DND-41 (cell line): ENCODE data around the gene GPR137B.

Source experiments
- EZH2 ChIP-seq: IDR thresholded peaks from 3 replicates; pipeline ENCODE4 v1.6.1; 2012; ENCODE audit warnings: borderline replicate concordance, low read depth, mild to moderate bottlenecking, moderate library complexity, low read length, inconsistent platforms; ENCODE audit not compliant: severe bottlenecking
- TF ChIP-seq, protein P1 (sequence below): IDR thresholded peaks from 2 replicates; pipeline ENCODE4 v1.5.1; 2012; ENCODE audit warnings: borderline replicate concordance, low read length, moderate library complexity, mild to moderate bottlenecking; ENCODE audit not compliant: poor library complexity, severe bottlenecking; ENCODE audit errors: extremely low read depth

GRCh38 chr1:236102611-236103010 lies 39.7 kb upstream of the GPR137B start:
- TF ChIP-seq, protein P1, sequence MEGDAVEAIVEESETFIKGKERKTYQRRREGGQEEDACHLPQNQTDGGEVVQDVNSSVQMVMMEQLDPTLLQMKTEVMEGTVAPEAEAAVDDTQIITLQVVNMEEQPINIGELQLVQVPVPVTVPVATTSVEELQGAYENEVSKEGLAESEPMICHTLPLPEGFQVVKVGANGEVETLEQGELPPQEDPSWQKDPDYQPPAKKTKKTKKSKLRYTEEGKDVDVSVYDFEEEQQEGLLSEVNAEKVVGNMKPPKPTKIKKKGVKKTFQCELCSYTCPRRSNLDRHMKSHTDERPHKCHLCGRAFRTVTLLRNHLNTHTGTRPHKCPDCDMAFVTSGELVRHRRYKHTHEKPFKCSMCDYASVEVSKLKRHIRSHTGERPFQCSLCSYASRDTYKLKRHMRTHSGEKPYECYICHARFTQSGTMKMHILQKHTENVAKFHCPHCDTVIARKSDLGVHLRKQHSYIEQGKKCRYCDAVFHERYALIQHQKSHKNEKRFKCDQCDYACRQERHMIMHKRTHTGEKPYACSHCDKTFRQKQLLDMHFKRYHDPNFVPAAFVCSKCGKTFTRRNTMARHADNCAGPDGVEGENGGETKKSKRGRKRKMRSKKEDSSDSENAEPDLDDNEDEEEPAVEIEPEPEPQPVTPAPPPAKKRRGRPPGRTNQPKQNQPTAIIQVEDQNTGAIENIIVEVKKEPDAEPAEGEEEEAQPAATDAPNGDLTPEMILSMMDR = no peak
- no peak for TF ChIP-seq EZH2
